ENCODE data around the gene GJA4. TPM values are rescaled to one million over a fixed set of nuclear protein-coding genes. Genes with fewer than 3 reads are reported as not detected.

GJA4 gene
- total and polyA plus RNA-seq, 2 of the 13 experiments (the other 11 are each of a cell fraction or from before 2014, with no cell fraction given) = not detected

DNA sequence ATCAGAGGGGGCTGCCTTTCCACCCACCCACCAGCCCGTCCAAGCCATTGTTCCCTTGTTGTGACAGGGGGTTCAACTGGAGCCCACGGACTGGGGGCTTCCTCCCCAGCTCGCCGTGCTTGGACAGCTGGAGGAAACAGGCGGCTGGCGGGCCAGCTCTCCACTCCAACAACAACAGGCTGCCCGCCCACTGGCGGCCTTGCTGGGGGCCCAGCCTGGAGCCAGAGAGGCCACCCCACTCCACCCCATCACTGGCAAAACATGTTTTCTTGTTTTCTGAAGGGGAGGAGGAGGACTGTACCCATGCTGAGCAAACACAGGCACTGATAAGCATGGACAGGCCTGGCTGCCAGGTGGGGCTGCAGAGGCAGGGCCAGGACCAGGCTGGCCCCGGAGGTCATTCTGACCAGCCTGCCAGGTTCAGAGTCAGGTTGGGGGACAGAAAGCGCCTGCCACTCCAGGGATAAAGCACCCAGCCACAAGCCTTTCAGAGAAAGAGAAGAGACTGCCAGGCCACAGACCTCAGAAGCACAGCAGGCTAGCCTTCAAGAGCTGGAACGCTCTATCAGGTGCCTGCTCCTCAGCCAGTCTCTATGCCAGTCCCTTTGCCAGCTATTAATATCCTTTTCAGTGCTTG lies 32.8 kb downstream of the GJA4 start (continued):
- TF ChIP-seq, protein P1, sequence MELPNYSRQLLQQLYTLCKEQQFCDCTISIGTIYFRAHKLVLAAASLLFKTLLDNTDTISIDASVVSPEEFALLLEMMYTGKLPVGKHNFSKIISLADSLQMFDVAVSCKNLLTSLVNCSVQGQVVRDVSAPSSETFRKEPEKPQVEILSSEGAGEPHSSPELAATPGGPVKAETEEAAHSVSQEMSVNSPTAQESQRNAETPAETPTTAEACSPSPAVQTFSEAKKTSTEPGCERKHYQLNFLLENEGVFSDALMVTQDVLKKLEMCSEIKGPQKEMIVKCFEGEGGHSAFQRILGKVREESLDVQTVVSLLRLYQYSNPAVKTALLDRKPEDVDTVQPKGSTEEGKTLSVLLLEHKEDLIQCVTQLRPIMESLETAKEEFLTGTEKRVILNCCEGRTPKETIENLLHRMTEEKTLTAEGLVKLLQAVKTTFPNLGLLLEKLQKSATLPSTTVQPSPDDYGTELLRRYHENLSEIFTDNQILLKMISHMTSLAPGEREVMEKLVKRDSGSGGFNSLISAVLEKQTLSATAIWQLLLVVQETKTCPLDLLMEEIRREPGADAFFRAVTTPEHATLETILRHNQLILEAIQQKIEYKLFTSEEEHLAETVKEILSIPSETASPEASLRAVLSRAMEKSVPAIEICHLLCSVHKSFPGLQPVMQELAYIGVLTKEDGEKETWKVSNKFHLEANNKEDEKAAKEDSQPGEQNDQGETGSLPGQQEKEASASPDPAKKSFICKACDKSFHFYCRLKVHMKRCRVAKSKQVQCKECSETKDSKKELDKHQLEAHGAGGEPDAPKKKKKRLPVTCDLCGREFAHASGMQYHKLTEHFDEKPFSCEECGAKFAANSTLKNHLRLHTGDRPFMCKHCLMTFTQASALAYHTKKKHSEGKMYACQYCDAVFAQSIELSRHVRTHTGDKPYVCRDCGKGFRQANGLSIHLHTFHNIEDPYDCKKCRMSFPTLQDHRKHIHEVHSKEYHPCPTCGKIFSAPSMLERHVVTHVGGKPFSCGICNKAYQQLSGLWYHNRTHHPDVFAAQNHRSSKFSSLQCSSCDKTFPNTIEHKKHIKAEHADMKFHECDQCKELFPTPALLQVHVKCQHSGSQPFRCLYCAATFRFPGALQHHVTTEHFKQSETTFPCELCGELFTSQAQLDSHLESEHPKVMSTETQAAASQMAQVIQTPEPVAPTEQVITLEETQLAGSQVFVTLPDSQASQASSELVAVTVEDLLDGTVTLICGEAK (IDR thresholded peaks at IDR 0.05) = no peak
- TF ChIP-seq, protein P1 (CRISPR knock-in tag; IDR thresholded peaks at IDR 0.05) = no peak
- no peak for TF ChIP-seq NFIB (CRISPR knock-in tag; IDR thresholded peaks at IDR 0.05; ENCODE audit: borderline replicate concordance)
- TF ChIP-seq ZNF747 (CRISPR knock-in tag; IDR thresholded peaks at IDR 0.05; ENCODE audit: borderline replicate concordance) = 0 out of 2 replicates have a peak, but pooled peaks have one; percentile 59
- TF ChIP-seq, protein P2, sequence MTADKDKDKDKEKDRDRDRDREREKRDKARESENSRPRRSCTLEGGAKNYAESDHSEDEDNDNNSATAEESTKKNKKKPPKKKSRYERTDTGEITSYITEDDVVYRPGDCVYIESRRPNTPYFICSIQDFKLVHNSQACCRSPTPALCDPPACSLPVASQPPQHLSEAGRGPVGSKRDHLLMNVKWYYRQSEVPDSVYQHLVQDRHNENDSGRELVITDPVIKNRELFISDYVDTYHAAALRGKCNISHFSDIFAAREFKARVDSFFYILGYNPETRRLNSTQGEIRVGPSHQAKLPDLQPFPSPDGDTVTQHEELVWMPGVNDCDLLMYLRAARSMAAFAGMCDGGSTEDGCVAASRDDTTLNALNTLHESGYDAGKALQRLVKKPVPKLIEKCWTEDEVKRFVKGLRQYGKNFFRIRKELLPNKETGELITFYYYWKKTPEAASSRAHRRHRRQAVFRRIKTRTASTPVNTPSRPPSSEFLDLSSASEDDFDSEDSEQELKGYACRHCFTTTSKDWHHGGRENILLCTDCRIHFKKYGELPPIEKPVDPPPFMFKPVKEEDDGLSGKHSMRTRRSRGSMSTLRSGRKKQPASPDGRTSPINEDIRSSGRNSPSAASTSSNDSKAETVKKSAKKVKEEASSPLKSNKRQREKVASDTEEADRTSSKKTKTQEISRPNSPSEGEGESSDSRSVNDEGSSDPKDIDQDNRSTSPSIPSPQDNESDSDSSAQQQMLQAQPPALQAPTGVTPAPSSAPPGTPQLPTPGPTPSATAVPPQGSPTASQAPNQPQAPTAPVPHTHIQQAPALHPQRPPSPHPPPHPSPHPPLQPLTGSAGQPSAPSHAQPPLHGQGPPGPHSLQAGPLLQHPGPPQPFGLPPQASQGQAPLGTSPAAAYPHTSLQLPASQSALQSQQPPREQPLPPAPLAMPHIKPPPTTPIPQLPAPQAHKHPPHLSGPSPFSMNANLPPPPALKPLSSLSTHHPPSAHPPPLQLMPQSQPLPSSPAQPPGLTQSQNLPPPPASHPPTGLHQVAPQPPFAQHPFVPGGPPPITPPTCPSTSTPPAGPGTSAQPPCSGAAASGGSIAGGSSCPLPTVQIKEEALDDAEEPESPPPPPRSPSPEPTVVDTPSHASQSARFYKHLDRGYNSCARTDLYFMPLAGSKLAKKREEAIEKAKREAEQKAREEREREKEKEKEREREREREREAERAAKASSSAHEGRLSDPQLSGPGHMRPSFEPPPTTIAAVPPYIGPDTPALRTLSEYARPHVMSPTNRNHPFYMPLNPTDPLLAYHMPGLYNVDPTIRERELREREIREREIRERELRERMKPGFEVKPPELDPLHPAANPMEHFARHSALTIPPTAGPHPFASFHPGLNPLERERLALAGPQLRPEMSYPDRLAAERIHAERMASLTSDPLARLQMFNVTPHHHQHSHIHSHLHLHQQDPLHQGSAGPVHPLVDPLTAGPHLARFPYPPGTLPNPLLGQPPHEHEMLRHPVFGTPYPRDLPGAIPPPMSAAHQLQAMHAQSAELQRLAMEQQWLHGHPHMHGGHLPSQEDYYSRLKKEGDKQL (CRISPR knock-in tag; IDR thresholded peaks at IDR 0.05; ENCODE audit: low read depth) = peak; percentile 71; the same call in 1 of the 2 replicates
- no peak for TF ChIP-seq ZNF816 (CRISPR knock-in tag; IDR thresholded peaks at IDR 0.05; ENCODE audit: borderline replicate concordance)
- no peak for TF ChIP-seq ZNF879 (CRISPR knock-in tag; IDR thresholded peaks at IDR 0.05)
- TF ChIP-seq ERF (CRISPR knock-in tag; IDR thresholded peaks at IDR 0.05) = 0 out of 2 replicates have a peak, but pooled peaks have one; percentile 31
- TF ChIP-seq ZNF737 (CRISPR knock-in tag; IDR thresholded peaks at IDR 0.05; ENCODE audit: borderline replicate concordance) = no peak
- TF ChIP-seq, protein P3, sequence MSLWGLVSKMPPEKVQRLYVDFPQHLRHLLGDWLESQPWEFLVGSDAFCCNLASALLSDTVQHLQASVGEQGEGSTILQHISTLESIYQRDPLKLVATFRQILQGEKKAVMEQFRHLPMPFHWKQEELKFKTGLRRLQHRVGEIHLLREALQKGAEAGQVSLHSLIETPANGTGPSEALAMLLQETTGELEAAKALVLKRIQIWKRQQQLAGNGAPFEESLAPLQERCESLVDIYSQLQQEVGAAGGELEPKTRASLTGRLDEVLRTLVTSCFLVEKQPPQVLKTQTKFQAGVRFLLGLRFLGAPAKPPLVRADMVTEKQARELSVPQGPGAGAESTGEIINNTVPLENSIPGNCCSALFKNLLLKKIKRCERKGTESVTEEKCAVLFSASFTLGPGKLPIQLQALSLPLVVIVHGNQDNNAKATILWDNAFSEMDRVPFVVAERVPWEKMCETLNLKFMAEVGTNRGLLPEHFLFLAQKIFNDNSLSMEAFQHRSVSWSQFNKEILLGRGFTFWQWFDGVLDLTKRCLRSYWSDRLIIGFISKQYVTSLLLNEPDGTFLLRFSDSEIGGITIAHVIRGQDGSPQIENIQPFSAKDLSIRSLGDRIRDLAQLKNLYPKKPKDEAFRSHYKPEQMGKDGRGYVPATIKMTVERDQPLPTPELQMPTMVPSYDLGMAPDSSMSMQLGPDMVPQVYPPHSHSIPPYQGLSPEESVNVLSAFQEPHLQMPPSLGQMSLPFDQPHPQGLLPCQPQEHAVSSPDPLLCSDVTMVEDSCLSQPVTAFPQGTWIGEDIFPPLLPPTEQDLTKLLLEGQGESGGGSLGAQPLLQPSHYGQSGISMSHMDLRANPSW (CRISPR knock-in tag; IDR thresholded peaks at IDR 0.05; ENCODE audit: borderline replicate concordance) = no peak
- TF ChIP-seq KLF16 (CRISPR knock-in tag; IDR thresholded peaks at IDR 0.05) = no peak

Measured in HepG2 (cell line).